GM12878 (cell line): ENCODE data around the gene FEN1. TPM values are rescaled to one million over a fixed set of nuclear protein-coding genes. Genes with fewer than 3 reads are reported as not detected.

Experiments used
- ATAC-seq: fragments of 200-7000 bp; cut with Tn5 transposase; 3 replicates; pipeline ENCODE4 v1.9.1; 2020; ENCODE audit warnings: mild to moderate bottlenecking, moderate library complexity
- BruUV-seq: library from RNA; stranded (reverse); fragments of 400-500 nt; replicated peaks from 2 replicates; lab custom pipeline; 2021; lab: Mats Ljungman, UMichigan
- CTCF ChIA-PET: fragments of 300-600 bp; sonication (Branson Sonifier 250); formaldehyde crosslinking; extraction: SDS; loops from one replicate; lab custom pipeline; 2021; ENCODE audit warnings: inconsistent platforms; lab: Yijun Ruan, JAX
- POLR2A ChIA-PET: fragments of 350-600 bp; formaldehyde crosslinking; extraction: SDS; loops from one replicate; lab custom pipeline; 2021; ENCODE audit warnings: inconsistent platforms; lab: Charles Lee
- RAD21 ChIA-PET: fragments of 300-600 bp; sonication (Branson Sonifier 250); formaldehyde crosslinking; loops from one replicate; lab custom pipeline; 2023; ENCODE audit warnings: antibody characterized with exemption; ENCODE audit not compliant: unreplicated experiment; lab: Charles Lee
- SMC1A ChIA-PET: fragments of 300-600 bp; sonication (Branson Sonifier 250); formaldehyde crosslinking; loops from one replicate; lab custom pipeline; 2023; ENCODE audit not compliant: unreplicated experiment, uncharacterized antibody; lab: Charles Lee
- DNase-seq: peaks from one replicate; pipeline ENCODE4 v3.0.0-alpha.2; 2011; ENCODE audit warnings: low read depth, low spot score
- FAIRE-seq: peaks from 3 replicates; lab custom pipeline; 2011; peaks lifted over from hg19 to GRCh38; lab: Jason Lieb, UNC
- H2AFZ ChIP-seq: 2 replicates; pipeline ENCODE4 v1.6.0; 2011; ENCODE audit warnings: low read depth, low read length, control low read depth; ENCODE audit not compliant: control insufficient read depth
- H3K27ac ChIP-seq: 2 replicates; pipeline ENCODE4 v1.5.1; 2011; ENCODE audit warnings: control low read depth; ENCODE audit not compliant: control insufficient read depth, insufficient read depth
- H3K27me3 ChIP-seq, 2 experiments: replicated peaks in 1 of 2; 2 replicates each; pipeline versions ENCODE4 v1.6.0 to v1.6.1; 2011; ENCODE audit warnings: low read length in 1 of 2; ENCODE audit not compliant: control insufficient read depth in 2 of 2, insufficient read depth in 2 of 2
- H3K36me3 ChIP-seq, 2 experiments: 2 replicates each; pipeline ENCODE4 v1.5.1; 2011; ENCODE audit warnings: low read length in 1 of 2; ENCODE audit not compliant: control insufficient read depth in 2 of 2, insufficient read depth in 2 of 2
- H3K4me1 ChIP-seq: 2 replicates; pipeline ENCODE4 v1.6.1; 2011; ENCODE audit warnings: mild to moderate bottlenecking, low read length, moderate library complexity, mixed read lengths; ENCODE audit not compliant: control insufficient read depth, insufficient read depth
- H3K4me2 ChIP-seq: 2 replicates; pipeline ENCODE4 v1.6.0; 2011; ENCODE audit warnings: control low read depth; ENCODE audit not compliant: control insufficient read depth, insufficient read depth
- H3K4me3 ChIP-seq: fragments of 200-600 bp; sonication (generic); 2 replicates; pipeline ENCODE4 v1.5.1; 2016
- H3K79me2 ChIP-seq: 2 replicates; pipeline ENCODE4 v1.6.0; 2011; ENCODE audit warnings: low read length; ENCODE audit not compliant: control insufficient read depth, insufficient read depth
- H3K9ac ChIP-seq: 2 replicates; pipeline ENCODE4 v1.8.0; 2011; ENCODE audit warnings: low read length, control low read depth, mixed read lengths; ENCODE audit not compliant: control insufficient read depth, insufficient read depth
- H3K9me3 ChIP-seq: replicated peaks from 3 replicates; pipeline ENCODE4 v1.5.1; 2011; ENCODE audit warnings: mild to moderate bottlenecking, low read length; ENCODE audit not compliant: control insufficient read depth, insufficient read depth
- H4K20me1 ChIP-seq: 2 replicates; pipeline ENCODE4 v1.6.0; 2011; ENCODE audit not compliant: control insufficient read depth, insufficient read depth
- ATF3 ChIP-seq: IDR thresholded peaks from 2 replicates; pipeline ENCODE4 v1.6.1; 2011; ENCODE audit warnings: low read depth, mild to moderate bottlenecking, low read length, moderate library complexity, borderline replicate concordance; ENCODE audit errors: extremely low read depth
- BACH1 ChIP-seq: fragments of 450-650 bp; IDR thresholded peaks from 2 replicates; pipeline ENCODE4 v1.6.1; 2017; ENCODE audit warnings: mild to moderate bottlenecking, borderline replicate concordance
- CHD1 ChIP-seq: IDR thresholded peaks from 2 replicates; pipeline ENCODE4 v1.6.1; 2012; ENCODE audit warnings: low read depth, low read length, improper control_type of control experiment
- GABPA ChIP-seq: IDR thresholded peaks from 2 replicates; pipeline ENCODE4 v1.6.1; 2014; ENCODE audit warnings: antibody characterized with exemption, low read depth, mild to moderate bottlenecking, inconsistent platforms
- PRDM15 ChIP-seq: fragments of 450-650 bp; formaldehyde crosslinking; IDR thresholded peaks from 2 replicates; pipeline ENCODE4 v1.4.0; 2020; ENCODE audit warnings: mild to moderate bottlenecking, moderate library complexity
- RB1 ChIP-seq: fragments of 450-650 bp; formaldehyde crosslinking; IDR thresholded peaks from 2 replicates; pipeline ENCODE4 v1.6.1; 2017; ENCODE audit warnings: mild to moderate bottlenecking, borderline replicate concordance
- RELB ChIP-seq: fragments of 450-650 bp; IDR thresholded peaks from 2 replicates; pipeline ENCODE4 v1.6.1; 2017; ENCODE audit warnings: low read depth, mild to moderate bottlenecking, moderate library complexity
- SIN3A ChIP-seq: IDR thresholded peaks from 2 replicates; pipeline ENCODE4 v1.6.1; 2012; ENCODE audit warnings: low read depth, low read length, improper control_type of control experiment
- SPI1 ChIP-seq: IDR thresholded peaks from 2 replicates; pipeline ENCODE4 v1.6.1; 2011; ENCODE audit warnings: low read depth, mild to moderate bottlenecking, low read length, moderate library complexity, borderline replicate concordance; ENCODE audit not compliant: insufficient read depth
- ZNF592 ChIP-seq: fragments of 450-650 bp; IDR thresholded peaks from 2 replicates; pipeline ENCODE4 v1.6.1; 2017; ENCODE audit warnings: mild to moderate bottlenecking, moderate library complexity
- WGBS: methylation state at CpG from one replicate; pipeline ENCODE4 v1.1.6; 2016; ENCODE audit warnings: low lambda C conversion rate; ENCODE audit not compliant: insufficient replicate concordance, insufficient coverage; ENCODE audit errors: missing lambda C conversion rate; 5-methylcytosine and 5-hydroxymethylcytosine counted together
- in situ Hi-C: fragments of 300-500 bp; cut with MboI; formaldehyde crosslinking; loops from 9 replicates; pipeline ENCODE4 v1.14.3; 2018; ENCODE audit warnings: mixed read lengths
- intact Hi-C: fragments of 100-400 bp; cut with micrococcal nuclease; formaldehyde crosslinking; loops from one replicate; pipeline ENCODE4 v1.14.2; 2022; ENCODE audit not compliant: unreplicated experiment
- polyA plus RNA-seq, 11 experiments: library from polyadenylated mRNA; depleted of rRNA in 4 of 11; unstranded in 6 of 11; stranded (reverse) in 5 of 11; fragments of >200 nt; fragmentation: Nextera tagmentation in 4 of 11; fragmentation: Illumina TruSeq in 1 of 11; extraction: Ambion mirVana in 4 of 11; extraction: Trizol in 1 of 11; gene quantifications; 1 replicate in 1 of 11; 2 replicates in 10 of 11; pipeline versions ENCODE4 v1.2.1 to v1.2.3, GENCODE V29; 2011 to 2016; ENCODE audit warnings: inconsistent platforms in 2 of 11, missing spikeins in 2 of 11, low read depth in 1 of 11
- total RNA-seq, 4 experiments: library from RNA; depleted of rRNA in 3 of 4; stranded (reverse); fragments of >200 nt in 3 of 4; fragmentation: Illumina TruSeq in 1 of 4; extraction: Trizol in 1 of 4; gene quantifications; 2 replicates each; pipeline versions ENCODE4 v1.2.1 to v1.2.3, GENCODE V29; 2013 to 2021

Gene FEN1
- total and polyA plus RNA-seq, 10 of the 15 experiments (the other 5 are each of a cell fraction or from before 2014, with no cell fraction given) = 54.8 to 282 (median 125) TPM

- TF ChIP-seq ATF3 (no peak), SPI1 (no peak), RELB (no peak), GABPA (no peak), SIN3A (no peak), RB1 (no peak)
- TF ChIP-seq, all 136 proteins: peak for 0
Observed at GRCh38 chr11:61778357-61778886, 14.3 kb upstream of the FEN1 start (continued).

GRCh38 chr11:61778920-61779650 lies 13.6 kb upstream of the FEN1 start:
- ChIA-PET POLR2A (interaction anchor here (0.9 kb wide), 1 partner anchor 24 kb away, joined by 3 read pairs; no protein-coding TSS in a partner anchor), RAD21 (interaction anchor here (1.3 to 1.7 kb wide), 2 partner anchors 9 to 32 kb away, joined by 4 to 5 read pairs; no protein-coding TSS in a partner anchor), CTCF (interaction anchor here (0.6 to 7.5 kb wide), 5 partner anchors 8 to 31 kb away, joined by 3 to 88 read pairs (median 4); no protein-coding TSS in a partner anchor), SMC1A (no interaction called here)
- no peak overlapping the region for H3K4me3 ChIP-seq
- ATAC-seq = no peak
- H4K20me1 ChIP-seq = no peaks in the 10 kb centered on the region
- H3K9ac ChIP-seq = no peak overlapping the region
- no peak for DNase-seq
- no TSS peak for BruUV-seq
- in situ Hi-C loops = no loop called here
- no peak overlapping the region for H3K4me2 ChIP-seq
- no peaks in the 10 kb centered on the region for H3K79me2 ChIP-seq
- 75% methylated on average over 22 of the region's 24 CpGs for WGBS
- no peaks in the 10 kb centered on the region; a peak in 1 of 4 replicates for H3K36me3 ChIP-seq
- H3K4me1 ChIP-seq = no peaks in the 10 kb centered on the region; the same call in 1 of the 2 replicates
- FAIRE-seq = no peak
- no peak overlapping the region for H3K27ac ChIP-seq
- H2AFZ ChIP-seq = no peak overlapping the region
- H3K9me3 ChIP-seq = no peaks in the 10 kb centered on the region
- intact Hi-C loops = no loop called here
- no peaks in the 10 kb centered on the region for H3K27me3 ChIP-seq
- TF ChIP-seq CHD1 = no peak
- TF ChIP-seq PRDM15 (CRISPR knock-in tag) = no peak
- no peak for TF ChIP-seq BACH1
- TF ChIP-seq ZNF592 = no peak
